GM12878 (cell line): ENCODE data around the gene BRD3. TPM values are rescaled to one million over a fixed set of nuclear protein-coding genes. Genes with fewer than 3 reads are reported as not detected.

Experiments
- ATAC-seq: fragments of 200-7000 bp; cut with Tn5 transposase; 3 replicates; pipeline ENCODE4 v1.9.1; 2020; ENCODE audit warnings: mild to moderate bottlenecking, moderate library complexity
- BruUV-seq: library from RNA; stranded (reverse); fragments of 400-500 nt; replicated peaks from 2 replicates; lab custom pipeline; 2021; lab: Mats Ljungman, UMichigan
- CTCF ChIA-PET: fragments of 300-600 bp; sonication (Branson Sonifier 250); formaldehyde crosslinking; extraction: SDS; loops from one replicate; lab custom pipeline; 2021; ENCODE audit warnings: inconsistent platforms; lab: Yijun Ruan, JAX
- POLR2A ChIA-PET: fragments of 350-600 bp; formaldehyde crosslinking; extraction: SDS; loops from one replicate; lab custom pipeline; 2021; ENCODE audit warnings: inconsistent platforms; lab: Charles Lee
- RAD21 ChIA-PET: fragments of 300-600 bp; sonication (Branson Sonifier 250); formaldehyde crosslinking; loops from one replicate; lab custom pipeline; 2023; ENCODE audit warnings: antibody characterized with exemption; ENCODE audit not compliant: unreplicated experiment; lab: Charles Lee
- SMC1A ChIA-PET: fragments of 300-600 bp; sonication (Branson Sonifier 250); formaldehyde crosslinking; loops from one replicate; lab custom pipeline; 2023; ENCODE audit not compliant: unreplicated experiment, uncharacterized antibody; lab: Charles Lee
- DNase-seq: peaks from one replicate; pipeline ENCODE4 v3.0.0-alpha.2; 2011; ENCODE audit warnings: low read depth, low spot score
- FAIRE-seq: peaks from 3 replicates; lab custom pipeline; 2011; peaks lifted over from hg19 to GRCh38; lab: Jason Lieb, UNC
- H2AFZ ChIP-seq: 2 replicates; pipeline ENCODE4 v1.6.0; 2011; ENCODE audit warnings: low read depth, low read length, control low read depth; ENCODE audit not compliant: control insufficient read depth
- H3K27ac ChIP-seq: 2 replicates; pipeline ENCODE4 v1.5.1; 2011; ENCODE audit warnings: control low read depth; ENCODE audit not compliant: control insufficient read depth, insufficient read depth
- H3K27me3 ChIP-seq, 2 experiments: replicated peaks in 1 of 2; 2 replicates each; pipeline versions ENCODE4 v1.6.0 to v1.6.1; 2011; ENCODE audit warnings: low read length in 1 of 2; ENCODE audit not compliant: control insufficient read depth in 2 of 2, insufficient read depth in 2 of 2
- H3K36me3 ChIP-seq, 2 experiments: 2 replicates each; pipeline ENCODE4 v1.5.1; 2011; ENCODE audit warnings: low read length in 1 of 2; ENCODE audit not compliant: control insufficient read depth in 2 of 2, insufficient read depth in 2 of 2
- H3K4me1 ChIP-seq: 2 replicates; pipeline ENCODE4 v1.6.1; 2011; ENCODE audit warnings: mild to moderate bottlenecking, low read length, moderate library complexity, mixed read lengths; ENCODE audit not compliant: control insufficient read depth, insufficient read depth
- H3K4me2 ChIP-seq: 2 replicates; pipeline ENCODE4 v1.6.0; 2011; ENCODE audit warnings: control low read depth; ENCODE audit not compliant: control insufficient read depth, insufficient read depth
- H3K4me3 ChIP-seq: fragments of 200-600 bp; sonication (generic); 2 replicates; pipeline ENCODE4 v1.5.1; 2016
- H3K79me2 ChIP-seq: 2 replicates; pipeline ENCODE4 v1.6.0; 2011; ENCODE audit warnings: low read length; ENCODE audit not compliant: control insufficient read depth, insufficient read depth
- H3K9ac ChIP-seq: 2 replicates; pipeline ENCODE4 v1.8.0; 2011; ENCODE audit warnings: low read length, control low read depth, mixed read lengths; ENCODE audit not compliant: control insufficient read depth, insufficient read depth
- H3K9me3 ChIP-seq: replicated peaks from 3 replicates; pipeline ENCODE4 v1.5.1; 2011; ENCODE audit warnings: mild to moderate bottlenecking, low read length; ENCODE audit not compliant: control insufficient read depth, insufficient read depth
- H4K20me1 ChIP-seq: 2 replicates; pipeline ENCODE4 v1.6.0; 2011; ENCODE audit not compliant: control insufficient read depth, insufficient read depth
- BRCA1 ChIP-seq: IDR thresholded peaks from 2 replicates; pipeline ENCODE4 v1.6.1; 2011; ENCODE audit warnings: low read depth, low read length, improper control_type of control experiment
- CHD4 ChIP-seq: fragments of 200-600 bp; sonication (generic); IDR thresholded peaks from 2 replicates; pipeline ENCODE4 v1.6.1; 2016; ENCODE audit warnings: mild to moderate bottlenecking
- MYB ChIP-seq: fragments of 150-350 bp; IDR thresholded peaks from 2 replicates; pipeline ENCODE4 v1.6.1; 2014; ENCODE audit warnings: mild to moderate bottlenecking, low read depth, low read length, borderline replicate concordance
- MYC ChIP-seq: IDR thresholded peaks from 2 replicates; pipeline ENCODE4 v1.6.1; 2011; ENCODE audit warnings: mild to moderate bottlenecking, low read length, moderate library complexity, inconsistent platforms; ENCODE audit not compliant: insufficient read depth, insufficient replicate concordance, insufficient read length, severe bottlenecking
- SMARCA5 ChIP-seq: fragments of 450-650 bp; IDR thresholded peaks from 2 replicates; pipeline ENCODE4 v1.6.1; 2017; ENCODE audit warnings: mild to moderate bottlenecking
- USF1 ChIP-seq: IDR thresholded peaks from 2 replicates; pipeline ENCODE4 v1.6.1; 2011; ENCODE audit warnings: borderline replicate concordance, low read depth, mild to moderate bottlenecking, moderate library complexity, mixed read lengths, low read length; ENCODE audit not compliant: insufficient read depth; ENCODE audit errors: extremely low read length
- WGBS: methylation state at CpG from one replicate; pipeline ENCODE4 v1.1.6; 2016; ENCODE audit warnings: low lambda C conversion rate; ENCODE audit not compliant: insufficient replicate concordance, insufficient coverage; ENCODE audit errors: missing lambda C conversion rate; 5-methylcytosine and 5-hydroxymethylcytosine counted together
- in situ Hi-C: fragments of 300-500 bp; cut with MboI; formaldehyde crosslinking; loops from 9 replicates; pipeline ENCODE4 v1.14.3; 2018; ENCODE audit warnings: mixed read lengths
- intact Hi-C: fragments of 100-400 bp; cut with micrococcal nuclease; formaldehyde crosslinking; loops from one replicate; pipeline ENCODE4 v1.14.2; 2022; ENCODE audit not compliant: unreplicated experiment
- polyA plus RNA-seq, 11 experiments: library from polyadenylated mRNA; depleted of rRNA in 4 of 11; unstranded in 6 of 11; stranded (reverse) in 5 of 11; fragments of >200 nt; fragmentation: Nextera tagmentation in 4 of 11; fragmentation: Illumina TruSeq in 1 of 11; extraction: Ambion mirVana in 4 of 11; extraction: Trizol in 1 of 11; gene quantifications; 1 replicate in 1 of 11; 2 replicates in 10 of 11; pipeline versions ENCODE4 v1.2.1 to v1.2.3, GENCODE V29; 2011 to 2016; ENCODE audit warnings: inconsistent platforms in 2 of 11, missing spikeins in 2 of 11, low read depth in 1 of 11
- total RNA-seq, 4 experiments: library from RNA; depleted of rRNA in 3 of 4; stranded (reverse); fragments of >200 nt in 3 of 4; fragmentation: Illumina TruSeq in 1 of 4; extraction: Trizol in 1 of 4; gene quantifications; 2 replicates each; pipeline versions ENCODE4 v1.2.1 to v1.2.3, GENCODE V29; 2013 to 2021
- TF ChIP-seq, protein P1 (sequence below): IDR thresholded peaks from 2 replicates; pipeline ENCODE4 v1.6.1; 2012; ENCODE audit warnings: improper control_type of control experiment, low read depth, low read length; ENCODE audit not compliant: insufficient replicate concordance

The BRD3 gene
- total and polyA plus RNA-seq, 10 of the 15 experiments (the other 5 are each of a cell fraction or from before 2014, with no cell fraction given), result 0.53 to 20.8 (median 4.8) TPM

DNA sequence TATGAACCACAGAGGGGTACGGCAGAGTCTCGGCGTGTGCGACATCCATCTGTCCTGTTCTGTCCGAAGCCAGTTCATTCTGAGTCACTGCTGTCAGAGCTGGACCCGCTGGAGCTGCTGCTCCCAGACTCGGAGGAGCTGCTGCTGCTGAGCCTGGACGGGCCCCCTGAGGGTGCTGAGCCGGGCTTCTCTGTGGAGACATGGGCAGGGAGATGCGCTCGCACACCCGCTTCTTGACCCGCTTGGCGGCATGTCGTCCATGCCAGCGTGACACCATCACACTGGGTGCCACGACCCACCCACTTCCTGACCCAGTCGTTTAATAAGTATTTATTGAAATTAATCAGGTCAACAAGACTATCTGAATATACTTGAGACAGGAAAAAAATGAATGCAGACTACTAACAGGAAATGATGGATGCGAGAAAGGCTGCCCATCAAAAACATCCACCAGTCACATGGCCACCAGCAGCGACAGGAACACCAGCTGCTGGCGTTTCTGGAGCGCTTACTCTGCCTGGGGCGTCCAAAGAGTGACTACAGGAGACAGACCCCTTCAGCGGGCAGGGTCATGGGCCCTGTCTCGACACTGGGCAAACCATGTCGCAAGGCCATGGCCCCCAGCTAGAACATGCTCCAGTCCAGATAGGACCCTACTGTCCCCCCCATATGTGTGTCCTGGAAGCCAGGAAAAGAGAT lies 34.2 kb downstream of the BRD3 start:
- no TSS peak for BruUV-seq
- ChIA-PET RAD21 (no interaction called here), POLR2A (no interaction called here), SMC1A (no interaction called here), CTCF (no interaction called here)
- WGBS, result 95% methylated on average over 26 of the region's 26 CpGs
- Histone ChIP-seq H3K9me3 (no peaks in the 10 kb centered on the region), H2AFZ (no peak overlapping the region), H3K36me3 (peaks cover 0 to 17% of the 10 kb centered on the region in 2 experiments; a peak in 3 of 4 replicates), H3K27me3 (no peaks in the 10 kb centered on the region), H3K4me1 (no peaks in the 10 kb centered on the region), H3K79me2 (no peaks in the 10 kb centered on the region), H3K4me3 (no peak overlapping the region), H3K9ac (no peak overlapping the region), H3K27ac (no peak overlapping the region), H4K20me1 (no peaks in the 10 kb centered on the region), H3K4me2 (no peak overlapping the region)
- intact Hi-C loops (no loop called here), in situ Hi-C loops (no loop called here)
- TF ChIP-seq MYC, result no peak
- TF ChIP-seq, protein P1, sequence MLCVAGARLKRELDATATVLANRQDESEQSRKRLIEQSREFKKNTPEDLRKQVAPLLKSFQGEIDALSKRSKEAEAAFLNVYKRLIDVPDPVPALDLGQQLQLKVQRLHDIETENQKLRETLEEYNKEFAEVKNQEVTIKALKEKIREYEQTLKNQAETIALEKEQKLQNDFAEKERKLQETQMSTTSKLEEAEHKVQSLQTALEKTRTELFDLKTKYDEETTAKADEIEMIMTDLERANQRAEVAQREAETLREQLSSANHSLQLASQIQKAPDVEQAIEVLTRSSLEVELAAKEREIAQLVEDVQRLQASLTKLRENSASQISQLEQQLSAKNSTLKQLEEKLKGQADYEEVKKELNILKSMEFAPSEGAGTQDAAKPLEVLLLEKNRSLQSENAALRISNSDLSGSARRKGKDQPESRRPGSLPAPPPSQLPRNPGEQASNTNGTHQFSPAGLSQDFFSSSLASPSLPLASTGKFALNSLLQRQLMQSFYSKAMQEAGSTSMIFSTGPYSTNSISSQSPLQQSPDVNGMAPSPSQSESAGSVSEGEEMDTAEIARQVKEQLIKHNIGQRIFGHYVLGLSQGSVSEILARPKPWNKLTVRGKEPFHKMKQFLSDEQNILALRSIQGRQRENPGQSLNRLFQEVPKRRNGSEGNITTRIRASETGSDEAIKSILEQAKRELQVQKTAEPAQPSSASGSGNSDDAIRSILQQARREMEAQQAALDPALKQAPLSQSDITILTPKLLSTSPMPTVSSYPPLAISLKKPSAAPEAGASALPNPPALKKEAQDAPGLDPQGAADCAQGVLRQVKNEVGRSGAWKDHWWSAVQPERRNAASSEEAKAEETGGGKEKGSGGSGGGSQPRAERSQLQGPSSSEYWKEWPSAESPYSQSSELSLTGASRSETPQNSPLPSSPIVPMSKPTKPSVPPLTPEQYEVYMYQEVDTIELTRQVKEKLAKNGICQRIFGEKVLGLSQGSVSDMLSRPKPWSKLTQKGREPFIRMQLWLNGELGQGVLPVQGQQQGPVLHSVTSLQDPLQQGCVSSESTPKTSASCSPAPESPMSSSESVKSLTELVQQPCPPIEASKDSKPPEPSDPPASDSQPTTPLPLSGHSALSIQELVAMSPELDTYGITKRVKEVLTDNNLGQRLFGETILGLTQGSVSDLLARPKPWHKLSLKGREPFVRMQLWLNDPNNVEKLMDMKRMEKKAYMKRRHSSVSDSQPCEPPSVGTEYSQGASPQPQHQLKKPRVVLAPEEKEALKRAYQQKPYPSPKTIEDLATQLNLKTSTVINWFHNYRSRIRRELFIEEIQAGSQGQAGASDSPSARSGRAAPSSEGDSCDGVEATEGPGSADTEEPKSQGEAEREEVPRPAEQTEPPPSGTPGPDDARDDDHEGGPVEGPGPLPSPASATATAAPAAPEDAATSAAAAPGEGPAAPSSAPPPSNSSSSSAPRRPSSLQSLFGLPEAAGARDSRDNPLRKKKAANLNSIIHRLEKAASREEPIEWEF, result no peak
- TF ChIP-seq CHD4, result no peak
- TF ChIP-seq SMARCA5, result no peak
- TF ChIP-seq USF1, result no peak
- TF ChIP-seq MYB, result no peak
- no peak for TF ChIP-seq BRCA1
- ATAC-seq (no peak), FAIRE-seq (no peak), DNase-seq (no peak)
